Stimulated activated naive CD4-positive, alpha-beta T cell treated with Interleukin-2 at 50 U/mL for 16 hours (primary cell): ENCODE measurements around the gene USP47.

ENCODE experiments used
- DNase-seq: peaks from one replicate; lab custom pipeline; 2025; lab: John Stamatoyannopoulos, UW

Gene USP47

DNA sequence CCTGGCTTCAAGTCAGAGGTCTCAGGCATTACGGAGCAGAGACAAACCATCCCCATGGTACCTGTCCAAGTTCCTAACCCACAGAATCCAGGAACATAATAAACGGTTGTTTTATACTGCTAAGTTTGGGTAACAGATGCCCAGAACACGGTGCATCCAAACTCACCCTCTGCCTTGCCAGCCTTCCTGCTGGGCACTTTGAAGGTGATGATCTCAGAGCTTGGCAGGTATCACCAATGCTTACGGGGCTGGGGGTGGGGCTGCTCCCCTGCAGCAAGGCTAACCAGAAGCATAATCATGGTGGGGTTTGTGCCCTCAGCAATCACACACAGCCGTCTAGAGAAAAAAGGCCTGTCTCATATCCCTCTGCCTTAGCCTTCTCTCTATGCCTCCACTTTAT, 139.6 kb downstream of the USP47 start:
- no peak for DNase-seq

GRCh38 chr11:11981840-11982239, 140.1 kb downstream of the USP47 start:
- no peak for DNase-seq

DNA sequence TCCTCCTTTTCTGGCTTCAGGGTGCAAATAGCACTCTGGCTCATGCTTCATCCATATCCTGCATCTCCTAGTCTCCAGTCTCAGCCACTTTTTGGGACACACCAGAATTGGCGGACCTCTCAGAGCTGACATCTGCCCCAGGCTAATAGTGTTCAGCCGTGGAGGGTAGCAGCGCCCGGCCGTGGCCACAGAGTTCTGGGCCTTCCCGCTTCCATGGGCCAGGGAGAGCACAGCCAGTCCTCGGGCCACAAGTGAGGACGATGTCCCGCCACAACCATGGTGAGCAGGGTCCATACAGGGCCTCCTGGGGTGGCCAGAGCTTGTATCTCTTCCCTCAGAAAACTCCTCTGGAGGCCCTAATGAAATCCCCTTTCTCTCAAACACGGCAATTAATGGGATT, 140.7 kb downstream of the USP47 start:
- no peak for DNase-seq

- no peak for DNase-seq
Measured at GRCh38 chr11:11982975-11983374, 141.2 kb downstream of the USP47 start.

- DNase-seq, result no peak
Measured at GRCh38 chr11:11983427-11983826, 141.7 kb downstream of the USP47 start.

DNA sequence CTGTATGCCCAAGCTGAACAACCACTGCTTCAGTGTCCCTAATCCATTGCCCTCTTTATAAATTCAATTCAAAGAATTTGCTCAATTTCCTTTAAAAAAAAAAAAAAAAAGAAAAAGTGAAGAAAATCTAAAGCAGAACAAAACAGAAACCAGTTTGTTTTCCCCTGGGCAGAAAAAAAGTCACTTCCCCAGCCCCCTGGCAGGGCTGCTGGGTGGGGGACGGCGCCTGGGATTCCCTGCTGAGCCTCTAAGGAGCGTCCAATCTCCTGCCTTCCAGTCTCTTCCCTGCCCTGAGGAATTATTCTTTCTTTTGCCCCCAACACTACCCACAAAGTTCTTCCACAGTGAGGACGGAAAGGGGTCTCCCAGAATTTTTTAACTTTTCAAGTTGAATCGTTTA, 142.8 kb downstream of the USP47 start:
- DNase-seq, result no peak

DNA sequence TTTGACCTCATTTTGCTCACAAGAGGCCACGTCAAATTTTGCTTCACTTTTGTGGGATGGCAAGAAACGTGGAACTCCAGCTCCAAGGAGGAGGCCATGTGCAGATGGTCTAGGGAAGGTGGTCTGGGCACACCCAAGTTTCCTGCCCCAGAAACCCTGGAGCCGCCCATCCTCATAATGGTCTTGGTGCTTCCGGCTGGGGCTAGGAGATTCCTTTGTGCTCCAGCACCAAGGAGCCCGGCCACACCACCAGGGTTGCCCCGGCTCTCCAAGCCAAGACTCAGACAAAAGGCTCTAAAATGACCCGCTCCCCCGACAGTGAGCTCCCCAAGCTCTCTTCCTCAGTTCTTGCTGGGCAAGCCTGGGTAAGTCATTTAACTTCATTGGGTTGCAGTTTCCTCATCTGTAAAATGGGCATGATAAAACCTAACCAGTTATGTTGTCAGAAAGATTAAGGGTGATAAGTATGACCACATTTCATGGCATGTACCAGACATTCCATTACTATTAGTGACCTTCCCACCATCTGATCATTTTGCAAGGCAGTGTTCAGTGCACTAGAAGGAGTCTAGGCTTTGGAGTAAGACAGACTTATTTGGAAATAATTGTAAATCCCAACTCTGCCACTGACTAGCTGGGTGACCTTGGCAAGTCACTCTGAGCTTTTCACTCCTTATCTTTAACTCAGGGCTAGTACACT, 143.4 kb downstream of the USP47 start:
- no peak for DNase-seq

- no peak for DNase-seq
Measured at GRCh38 chr11:11985954-11986949, 144.5 kb downstream of the USP47 start.

- DNase-seq, result no peak
Measured at GRCh38 chr11:11987503-11988022, 145.8 kb downstream of the USP47 start.

GRCh38 chr11:11988099-11988651, 146.4 kb downstream of the USP47 start:
- no peak for DNase-seq

DNA sequence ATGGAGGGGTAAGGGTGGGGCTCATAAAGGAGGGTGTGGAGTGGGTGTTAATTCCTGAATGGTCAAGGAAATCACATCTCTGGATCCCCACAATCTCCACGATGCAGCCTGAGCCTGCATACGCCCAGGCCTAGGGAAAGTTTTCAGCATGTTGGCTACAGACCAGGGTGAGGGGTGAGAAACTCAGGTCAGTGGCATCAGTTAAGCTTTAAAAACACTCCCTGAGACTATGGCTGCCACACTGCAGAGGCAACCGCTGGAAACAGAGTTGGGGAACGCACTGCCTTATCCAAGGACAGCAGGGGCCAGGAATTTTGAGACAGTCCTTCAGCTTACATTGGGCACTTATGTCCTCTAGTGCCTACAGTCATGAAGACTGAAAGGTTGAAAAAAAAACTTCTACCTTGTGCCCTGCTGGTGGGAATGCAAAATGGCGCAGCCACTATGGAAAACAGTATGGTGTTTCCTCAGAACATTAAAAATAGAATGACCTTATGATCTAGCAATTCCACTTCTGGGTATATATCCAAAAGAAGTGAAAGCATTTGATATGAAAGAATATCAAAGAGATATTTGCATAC, 147.0 kb downstream of the USP47 start:
- DNase-seq, result no peak

DNA sequence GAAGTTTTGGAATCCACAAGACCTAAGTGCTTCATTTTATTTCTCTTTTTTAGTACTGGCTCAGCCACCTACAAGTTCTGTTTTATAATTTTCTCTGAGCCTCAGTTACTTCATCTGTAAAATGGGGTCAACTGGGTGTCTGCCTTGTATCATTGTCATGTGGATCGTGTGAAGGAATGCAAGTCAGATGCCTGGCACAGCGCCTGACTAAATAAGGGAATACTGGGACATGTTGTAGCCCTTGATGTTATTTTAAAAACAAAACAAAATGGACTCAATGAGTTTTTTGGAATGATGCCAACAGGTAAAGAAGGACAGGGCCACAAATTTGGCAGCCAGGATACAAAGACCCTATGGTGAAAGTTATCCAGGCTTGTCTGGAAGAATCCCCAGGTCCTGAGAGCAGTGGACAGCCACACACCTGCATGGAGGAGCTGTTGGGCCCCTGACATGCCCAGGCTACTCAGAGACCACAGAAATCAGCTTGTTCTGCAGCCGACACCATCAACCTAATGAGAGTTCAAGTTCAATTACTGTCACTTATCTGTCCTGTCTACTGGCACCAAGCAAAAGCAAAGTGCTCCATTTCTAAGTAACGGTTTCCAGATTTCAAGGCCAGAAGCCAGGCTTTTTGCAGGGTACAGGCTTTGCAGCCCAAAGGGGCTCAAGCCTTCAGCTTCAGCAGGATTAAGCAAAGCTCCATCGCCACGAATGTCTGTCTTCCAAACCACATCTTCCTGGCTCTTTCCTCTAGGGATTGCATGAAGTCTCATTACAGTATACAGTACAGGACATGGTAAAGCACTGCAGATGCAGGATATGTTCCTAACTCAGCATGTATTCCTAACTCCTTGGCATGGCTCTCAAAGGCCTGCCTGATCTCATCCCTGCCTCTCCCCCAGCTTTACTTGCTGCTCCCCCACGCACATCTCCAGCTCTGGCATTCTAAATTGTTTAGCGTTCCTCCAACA, 148.3 kb downstream of the USP47 start:
- no peak for DNase-seq

DNA sequence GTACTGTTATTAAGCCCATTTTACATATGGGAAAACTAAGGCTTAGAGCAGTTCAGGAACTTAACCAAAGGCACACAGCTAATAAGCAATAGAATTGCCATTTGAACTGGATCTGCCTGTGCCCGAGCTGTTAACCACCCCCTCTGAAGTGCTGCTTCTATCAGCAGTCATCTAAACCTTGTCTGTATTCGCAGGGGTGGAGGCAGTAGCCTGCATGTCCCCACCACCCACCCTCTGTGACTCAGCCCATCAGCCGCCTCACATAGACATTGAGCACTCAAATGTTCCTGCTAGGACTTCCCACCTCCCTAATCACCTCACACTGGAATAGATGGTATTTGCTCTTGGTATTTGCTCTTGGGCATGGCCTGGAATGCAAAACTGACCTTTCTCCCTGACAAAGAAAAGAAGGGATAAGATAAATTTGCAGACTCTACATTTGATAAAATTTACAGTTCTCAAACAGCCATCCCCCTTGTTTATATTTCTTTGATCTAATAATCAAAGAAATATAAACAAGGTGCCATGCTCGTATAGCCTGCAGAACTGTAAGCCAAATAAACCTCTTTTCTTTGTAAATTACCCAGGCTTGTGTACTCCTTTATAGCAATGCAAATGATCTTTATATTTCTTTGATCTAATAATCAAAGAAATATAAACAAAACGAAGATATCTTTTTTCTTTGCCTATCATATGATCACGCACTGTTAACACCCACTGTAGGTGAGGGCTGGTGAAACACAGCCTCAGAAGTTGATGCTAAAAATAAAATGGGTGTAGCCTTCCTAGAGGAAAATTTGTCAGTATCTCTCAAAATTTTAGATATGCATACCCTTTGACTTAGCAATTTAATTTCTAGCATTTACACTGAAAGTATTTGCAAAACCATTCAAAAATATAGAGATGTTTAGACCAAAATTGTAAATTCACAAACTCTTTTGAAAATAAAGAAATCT, 150.8 kb downstream of the USP47 start:
- DNase-seq, result no peak

GRCh38 chr11:11993839-11994238, 152.1 kb downstream of the USP47 start:
- DNase-seq, result no peak

DNA sequence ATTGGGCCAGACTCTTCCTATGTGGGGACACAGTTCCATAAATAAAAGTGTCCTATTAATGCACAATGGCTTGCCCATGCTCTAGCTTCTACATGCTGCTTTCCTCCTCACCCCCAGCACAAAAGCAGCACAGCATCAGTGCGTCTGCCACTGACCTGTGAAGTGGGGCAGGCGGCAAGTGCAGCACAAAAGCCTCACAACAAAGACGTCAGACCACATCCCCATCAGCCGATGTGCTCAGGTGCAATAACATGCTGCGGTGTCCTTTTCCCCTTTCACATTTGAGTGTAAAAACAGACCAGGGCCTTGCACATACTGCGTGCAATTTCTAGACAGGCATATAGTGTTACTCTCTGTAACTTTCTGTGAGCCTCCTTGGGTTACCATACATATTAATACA, 153.8 kb downstream of the USP47 start:
- no peak for DNase-seq

DNA sequence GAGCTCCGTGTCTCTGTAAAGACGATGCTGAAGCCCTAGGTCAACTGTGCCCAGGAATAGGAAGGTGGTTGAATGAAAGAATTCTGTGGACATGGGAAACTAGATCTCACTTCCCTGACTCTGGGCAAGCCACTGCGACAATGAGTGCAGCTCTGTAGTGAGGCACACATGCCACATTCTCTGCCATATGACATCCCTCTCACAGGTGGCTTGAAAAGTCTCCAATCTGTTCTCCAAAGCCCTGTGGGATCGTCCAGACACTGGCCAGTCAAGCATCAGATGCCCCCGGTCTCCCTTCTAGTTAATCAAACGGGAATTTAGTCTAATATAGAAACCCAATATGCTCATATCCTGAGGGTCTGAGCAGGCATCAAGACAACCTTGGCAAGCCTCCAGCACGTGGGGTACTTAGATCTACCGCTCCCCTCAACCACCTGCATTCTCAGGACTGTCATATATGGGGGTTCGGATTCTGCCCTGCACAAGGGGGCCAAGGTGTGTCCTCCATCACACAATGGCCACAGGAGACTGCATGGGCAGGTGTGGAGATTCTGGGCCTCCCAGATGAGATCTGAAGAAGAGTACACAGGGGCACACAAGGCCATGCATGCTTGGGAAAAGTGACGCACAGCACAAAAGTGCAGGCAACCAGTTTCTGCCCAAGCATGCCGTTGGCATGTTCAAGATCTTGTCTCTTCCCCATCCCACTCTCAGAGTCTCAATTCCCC, 154.7 kb downstream of the USP47 start:
- no peak for DNase-seq

- no peak for DNase-seq
Measured at GRCh38 chr11:11997049-11997322, 155.2 kb downstream of the USP47 start.

GRCh38 chr11:11998091-11998781, 156.5 kb downstream of the USP47 start:
- no peak for DNase-seq

- no peak for DNase-seq
Measured at GRCh38 chr11:12001186-12001585, 159.4 kb downstream of the USP47 start.
